CD4-positive, alpha-beta memory T cell (primary cell): ENCODE data around the gene ERC2. TPM values are rescaled to one million over a fixed set of nuclear protein-coding genes. Genes with fewer than 3 reads are reported as not detected.

Experiments
- CTCF ChIA-PET: fragments of 350-600 bp; sonication (Branson Sonifier 250); formaldehyde crosslinking; loops from one replicate; lab custom pipeline; 2021; ENCODE audit warnings: inconsistent platforms; ENCODE audit not compliant: partially characterized antibody; lab: Charles Lee
- POLR2A ChIA-PET: fragments of 350-600 bp; sonication (Branson Sonifier 250); formaldehyde crosslinking; loops from one replicate; lab custom pipeline; 2021; ENCODE audit not compliant: partially characterized antibody; lab: Charles Lee
- DNase-seq, 5 donors: peaks; one replicate each; pipeline versions ENCODE4 v3.0.0 to v3.0.0-alpha.2; 2020 to 2022; ENCODE audit warnings: mixed read lengths in 1 of 5
- H3K27ac ChIP-seq: one replicate; pipeline ENCODE4 v1.7.0; 2013; ENCODE audit warnings: low read depth, low read length
- H3K27me3 ChIP-seq: 2 replicates; pipeline ENCODE4 v1.7.0; 2013; ENCODE audit warnings: mild to moderate bottlenecking, low read length, moderate library complexity; ENCODE audit not compliant: insufficient read depth
- H3K36me3 ChIP-seq: 2 replicates; pipeline ENCODE4 v1.7.0; 2013; ENCODE audit warnings: mild to moderate bottlenecking, low read length, moderate library complexity; ENCODE audit not compliant: insufficient read depth
- H3K4me1 ChIP-seq: 2 replicates; pipeline ENCODE4 v1.7.0; 2013; ENCODE audit warnings: mild to moderate bottlenecking, low read length, moderate library complexity; ENCODE audit not compliant: insufficient read depth
- H3K4me3 ChIP-seq, 2 donors: one replicate each; pipeline ENCODE4 v1.7.0; 2013; ENCODE audit warnings: low read length in 2 of 2, mild to moderate bottlenecking in 1 of 2
- H3K9me3 ChIP-seq, 2 donors: one replicate each; pipeline ENCODE4 v1.7.0; 2013; ENCODE audit warnings: low read length in 2 of 2, control low read depth in 1 of 2; ENCODE audit not compliant: control insufficient read depth in 1 of 2
- H3K27ac Mint-ChIP-seq, 7 donors: one replicate each; pipeline ENCODE4 v1.8.0; 2020 to 2021; ENCODE audit warnings: mixed read lengths in 7 of 7, mild to moderate bottlenecking in 6 of 7, inconsistent platforms in 3 of 7, moderate library complexity in 3 of 7
- H3K27me3 Mint-ChIP-seq, 2 donors: one replicate each; pipeline ENCODE4 v1.8.0; 2020 to 2021; ENCODE audit warnings: mixed read lengths in 2 of 2
- H3K36me3 Mint-ChIP-seq, 2 donors: one replicate each; pipeline ENCODE4 v1.8.0; 2020 to 2021; ENCODE audit warnings: mixed read lengths in 2 of 2, inconsistent platforms in 1 of 2, mild to moderate bottlenecking in 1 of 2
- H3K4me1 Mint-ChIP-seq, 4 donors: one replicate each; pipeline ENCODE4 v1.8.0; 2020 to 2021; ENCODE audit warnings: mixed read lengths in 4 of 4, mild to moderate bottlenecking in 1 of 4
- H3K4me3 Mint-ChIP-seq, 8 donors: one replicate each; pipeline ENCODE4 v1.8.0; 2020 to 2021; ENCODE audit warnings: mixed read lengths in 8 of 8, mild to moderate bottlenecking in 7 of 8, moderate library complexity in 6 of 8, inconsistent platforms in 3 of 8
- H3K9me3 Mint-ChIP-seq, 8 donors: one replicate each; pipeline ENCODE4 v1.8.0; 2020 to 2021; ENCODE audit warnings: mixed read lengths in 8 of 8, mild to moderate bottlenecking in 5 of 8, inconsistent platforms in 3 of 8, moderate library complexity in 1 of 8
- intact Hi-C: fragments of 100-400 bp; cut with micrococcal nuclease; formaldehyde crosslinking; loops from one replicate; pipeline ENCODE4 v1.15.1; 2023
- polyA plus RNA-seq, 2 donors: library from polyadenylated mRNA; unstranded; fragments of 300-500 nt; fragmentation: Illumina TruSeq; gene quantifications; one replicate each; pipeline ENCODE4 v1.2.3, GENCODE V29; 2021
- total RNA-seq, 2 experiments: library from RNA; stranded (reverse); gene quantifications; one replicate each; pipeline ENCODE4 v1.2.3, GENCODE V29; 2021

ERC2 gene
- total and polyA plus RNA-seq, 4 experiments from 2014 or later: not detected

GRCh38 chr3:55616803-55617202, 851.5 kb downstream of the ERC2 start:
- Mint-ChIP-seq H3K27ac (no peak overlapping the region), H3K27me3 (peaks cover 0 to 1% of the 10 kb centered on the region in 2 donors), H3K9me3 (peaks cover 0 to 5% (median 2%) of the 10 kb centered on the region in 8 donors), H3K36me3 (no peaks in the 10 kb centered on the region), H3K4me1 (no peaks in the 10 kb centered on the region), H3K4me3 (no peak overlapping the region)
- no peak overlapping the region for H3K4me3 ChIP-seq
- ChIA-PET POLR2A (no interaction called here), CTCF (no interaction called here)
- H3K27ac ChIP-seq: no peak overlapping the region
- no peak for DNase-seq
- no peaks in the 10 kb centered on the region for H3K9me3 ChIP-seq
- no peaks in the 10 kb centered on the region for H3K4me1 ChIP-seq
- no peaks in the 10 kb centered on the region for H3K27me3 ChIP-seq
- intact Hi-C loops: no loop called here
- no peaks in the 10 kb centered on the region for H3K36me3 ChIP-seq

- intact Hi-C loops: no loop called here
These were observed 852.5 kb downstream of the ERC2 start for GRCh38 chr3:55615694-55616295.

GRCh38 chr3:55615039-55615693, 853.1 kb downstream of the ERC2 start:
- Mint-ChIP-seq H3K9me3 (peaks cover 0 to 3% (median 0%) of the 10 kb centered on the region in 8 donors), H3K27ac (no peak overlapping the region), H3K27me3 (peaks cover 0 to 1% of the 10 kb centered on the region in 2 donors), H3K4me1 (peaks cover 0 to 2% (median 0%) of the 10 kb centered on the region in 4 donors), H3K36me3 (no peaks in the 10 kb centered on the region), H3K4me3 (no peak overlapping the region)
- H3K27me3 ChIP-seq: no peaks in the 10 kb centered on the region
- DNase-seq: no peak
- no peaks in the 10 kb centered on the region for H3K36me3 ChIP-seq
- no peak overlapping the region for H3K4me3 ChIP-seq
- intact Hi-C loops: no loop called here
- H3K4me1 ChIP-seq: no peaks in the 10 kb centered on the region
- POLR2A ChIA-PET: no interaction called here
- CTCF ChIA-PET: no interaction called here
- H3K9me3 ChIP-seq: no peaks in the 10 kb centered on the region
- no peak overlapping the region for H3K27ac ChIP-seq

More at GRCh38 chr3:55615694-55616295, 852.5 kb downstream of the ERC2 start:
- Mint-ChIP-seq H3K27me3 (peaks cover 0 to 1% of the 10 kb centered on the region in 2 donors), H3K4me3 (no peak overlapping the region), H3K4me1 (peaks cover 0 to 1% (median 0%) of the 10 kb centered on the region in 4 donors), H3K36me3 (no peaks in the 10 kb centered on the region), H3K9me3 (peaks cover 0 to 3% (median under 1%) of the 10 kb centered on the region in 8 donors), H3K27ac (no peak overlapping the region)
- no peak overlapping the region for H3K4me3 ChIP-seq
- no peaks in the 10 kb centered on the region for H3K27me3 ChIP-seq
- DNase-seq: no peak
- ChIA-PET CTCF (no interaction called here), POLR2A (no interaction called here)
- H3K27ac ChIP-seq: no peak overlapping the region
- no peaks in the 10 kb centered on the region for H3K36me3 ChIP-seq
- H3K4me1 ChIP-seq: no peaks in the 10 kb centered on the region
- H3K9me3 ChIP-seq: no peaks in the 10 kb centered on the region

- intact Hi-C loops: no loop called here
- Histone ChIP-seq H3K9me3 (no peaks in the 10 kb centered on the region), H3K27me3 (no peaks in the 10 kb centered on the region), H3K27ac (no peak overlapping the region), H3K36me3 (no peaks in the 10 kb centered on the region), H3K4me1 (no peaks in the 10 kb centered on the region), H3K4me3 (no peak overlapping the region)
- no peak overlapping the region for H3K4me3 Mint-ChIP-seq
- ChIA-PET POLR2A (no interaction called here), CTCF (no interaction called here)
- peaks cover 0 to 5% (median 0%) of the 10 kb centered on the region in 8 donors for H3K9me3 Mint-ChIP-seq
- H3K4me1 Mint-ChIP-seq: peaks cover 0 to 2% (median 0%) of the 10 kb centered on the region in 4 donors
- no peak overlapping the region for H3K27ac Mint-ChIP-seq
- peaks cover 0 to 1% of the 10 kb centered on the region in 2 donors for H3K27me3 Mint-ChIP-seq
- H3K36me3 Mint-ChIP-seq: no peaks in the 10 kb centered on the region
- no peak for DNase-seq
These were observed 857.1 kb downstream of the ERC2 start for GRCh38 chr3:55611121-55611520.

- H3K4me3 Mint-ChIP-seq: no peak overlapping the region
- no peak overlapping the region for H3K27ac Mint-ChIP-seq
- ChIA-PET POLR2A (no interaction called here), CTCF (no interaction called here)
- Histone ChIP-seq H3K27ac (no peak overlapping the region), H3K4me1 (no peaks in the 10 kb centered on the region), H3K9me3 (no peaks in the 10 kb centered on the region), H3K27me3 (no peaks in the 10 kb centered on the region), H3K4me3 (no peak overlapping the region), H3K36me3 (no peaks in the 10 kb centered on the region)
- DNase-seq: no peak
- no peaks in the 10 kb centered on the region for H3K36me3 Mint-ChIP-seq
- peaks cover 0 to 2% (median 0%) of the 10 kb centered on the region in 4 donors for H3K4me1 Mint-ChIP-seq
- intact Hi-C loops: no loop called here
- H3K27me3 Mint-ChIP-seq: no peaks in the 10 kb centered on the region
- H3K9me3 Mint-ChIP-seq: peaks cover 0 to 5% (median 0%) of the 10 kb centered on the region in 8 donors
These were observed 858.9 kb downstream of the ERC2 start for GRCh38 chr3:55609230-55609827.

GRCh38 chr3:55608301-55608937, 859.8 kb downstream of the ERC2 start:
- H3K9me3 ChIP-seq: no peaks in the 10 kb centered on the region
- Mint-ChIP-seq H3K9me3 (peaks cover 0 to 8% (median 0%) of the 10 kb centered on the region in 8 donors), H3K27ac (no peak overlapping the region), H3K36me3 (no peaks in the 10 kb centered on the region), H3K4me3 (no peak overlapping the region), H3K4me1 (peaks cover 0 to 2% (median 0%) of the 10 kb centered on the region in 4 donors), H3K27me3 (no peaks in the 10 kb centered on the region)
- CTCF ChIA-PET: no interaction called here
- intact Hi-C loops: no loop called here
- POLR2A ChIA-PET: no interaction called here
- no peak for DNase-seq
- no peak overlapping the region for H3K4me3 ChIP-seq
- no peaks in the 10 kb centered on the region for H3K4me1 ChIP-seq
- no peak overlapping the region for H3K27ac ChIP-seq
- H3K36me3 ChIP-seq: no peaks in the 10 kb centered on the region
- no peaks in the 10 kb centered on the region for H3K27me3 ChIP-seq

GRCh38 chr3:55607844-55608243, 860.4 kb downstream of the ERC2 start:
- DNase-seq: no peak

More at GRCh38 chr3:55607844-55608243, 860.4 kb downstream of the ERC2 start:
- Histone ChIP-seq H3K27ac (no peak overlapping the region), H3K27me3 (no peaks in the 10 kb centered on the region), H3K4me1 (no peaks in the 10 kb centered on the region), H3K9me3 (no peaks in the 10 kb centered on the region), H3K4me3 (no peak overlapping the region), H3K36me3 (no peaks in the 10 kb centered on the region)
- Mint-ChIP-seq H3K4me1 (peaks cover 0 to 2% (median 0%) of the 10 kb centered on the region in 4 donors), H3K9me3 (peaks cover 0 to 8% (median 0%) of the 10 kb centered on the region in 8 donors), H3K36me3 (no peaks in the 10 kb centered on the region), H3K27ac (no peak overlapping the region), H3K27me3 (no peaks in the 10 kb centered on the region), H3K4me3 (no peak overlapping the region)
- ChIA-PET POLR2A (no interaction called here), CTCF (no interaction called here)
- intact Hi-C loops: no loop called here
